ENCODE data around the gene MRPL19. TPM values are rescaled to one million over a fixed set of nuclear protein-coding genes. Genes with fewer than 3 reads are reported as not detected.

Gene MRPL19
- total RNA-seq, 1 experiment from 2014 or later = 73.0 TPM

GRCh38 chr2:75607988-75608683 is 38.4 kb upstream of the MRPL19 start:
- Histone ChIP-seq H2BK20ac (ENCODE audit: low read depth, low read length, poor library complexity, severe bottlenecking) (no peak overlapping the region), H3K9ac (ENCODE audit: extremely low read depth, insufficient read length, low read length) (no peak overlapping the region), H3K79me2 (ENCODE audit: insufficient read depth, low read length) (no peaks in the 10 kb centered on the region), H3K27ac (ENCODE audit: insufficient read length, low read depth, low read length) (no peak overlapping the region), H2AFZ (ENCODE audit: low read length) (no peak overlapping the region), H4K5ac (ENCODE audit: insufficient read length, low read depth, low read length) (no peak overlapping the region), H3K27me3 (ENCODE audit: insufficient read depth, low read length) (no peaks in the 10 kb centered on the region), H3K4ac (ENCODE audit: low read depth, low read length) (no peak overlapping the region), H2BK5ac (ENCODE audit: insufficient read length, low read length) (no peak overlapping the region), H3K14ac (ENCODE audit: insufficient read depth, low read length) (no peak overlapping the region), H3T11ph (ENCODE audit: low read length) (no peak overlapping the region), H2AK5ac (ENCODE audit: insufficient read length, low read length) (no peak overlapping the region), H2BK12ac (ENCODE audit: insufficient read length, low read depth, low read length) (no peak overlapping the region), H4K20me1 (ENCODE audit: control insufficient read depth, insufficient read depth, insufficient read length) (no peaks in the 10 kb centered on the region), H2BK120ac (ENCODE audit: low read depth, low read length, poor library complexity, severe bottlenecking) (no peak overlapping the region), H3K18ac (ENCODE audit: insufficient read length, low read depth, low read length) (no peak overlapping the region), H4K91ac (ENCODE audit: insufficient read length, low read depth, low read length) (no peak overlapping the region), H4K8ac (replicated peaks; ENCODE audit: insufficient read length, low read depth, low read length) (no peak overlapping the region), H2BK15ac (ENCODE audit: low read depth, low read length) (no peak overlapping the region), H3K23ac (ENCODE audit: insufficient read length, low read depth, low read length) (no peak overlapping the region), H3K4me1 (ENCODE audit: insufficient read depth, low read length) (no peaks in the 10 kb centered on the region), H3K23me2 (ENCODE audit: insufficient read length, low read depth, low read length, poor library complexity, severe bottlenecking) (no peaks in the 10 kb centered on the region), H3K4me2 (ENCODE audit: insufficient read depth, insufficient read length, low read length) (peak overlapping the region; percentile 47), H3K79me1 (ENCODE audit: insufficient read depth, low read depth, low read length, poor library complexity, severe bottlenecking) (no peaks in the 10 kb centered on the region), H3K56ac (ENCODE audit: insufficient read length, low read depth, low read length) (no peak overlapping the region), H3K9me3 (ENCODE audit: control insufficient read depth, low read depth, low read length) (no peaks in the 10 kb centered on the region)
- peaks cover 22 to 32% of the 10 kb centered on the region in 2 experiments for H3K4me1 Mint-ChIP-seq
- WGBS (ENCODE audit: extremely low coverage, insufficient read length, low lambda C conversion rate) = no CpG with 5 or more reads among the region's 7 CpGs
- TF ChIP-seq, protein P1, sequence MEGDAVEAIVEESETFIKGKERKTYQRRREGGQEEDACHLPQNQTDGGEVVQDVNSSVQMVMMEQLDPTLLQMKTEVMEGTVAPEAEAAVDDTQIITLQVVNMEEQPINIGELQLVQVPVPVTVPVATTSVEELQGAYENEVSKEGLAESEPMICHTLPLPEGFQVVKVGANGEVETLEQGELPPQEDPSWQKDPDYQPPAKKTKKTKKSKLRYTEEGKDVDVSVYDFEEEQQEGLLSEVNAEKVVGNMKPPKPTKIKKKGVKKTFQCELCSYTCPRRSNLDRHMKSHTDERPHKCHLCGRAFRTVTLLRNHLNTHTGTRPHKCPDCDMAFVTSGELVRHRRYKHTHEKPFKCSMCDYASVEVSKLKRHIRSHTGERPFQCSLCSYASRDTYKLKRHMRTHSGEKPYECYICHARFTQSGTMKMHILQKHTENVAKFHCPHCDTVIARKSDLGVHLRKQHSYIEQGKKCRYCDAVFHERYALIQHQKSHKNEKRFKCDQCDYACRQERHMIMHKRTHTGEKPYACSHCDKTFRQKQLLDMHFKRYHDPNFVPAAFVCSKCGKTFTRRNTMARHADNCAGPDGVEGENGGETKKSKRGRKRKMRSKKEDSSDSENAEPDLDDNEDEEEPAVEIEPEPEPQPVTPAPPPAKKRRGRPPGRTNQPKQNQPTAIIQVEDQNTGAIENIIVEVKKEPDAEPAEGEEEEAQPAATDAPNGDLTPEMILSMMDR (conservative IDR thresholded peaks at IDR 0.05) = no peak
- DNase-seq = peak; percentile 41
- no peaks in the 10 kb centered on the region; a peak in 1 of 7 replicates for H3K36me3 Mint-ChIP-seq (ENCODE audit: insufficient read depth in 1 of 3, low read depth in 3 of 3)
- peak overlapping the region in 1 of 3 experiments; percentile 95; a peak in 2 of 7 replicates for H3K27ac Mint-ChIP-seq
- peaks cover 40% of the 10 kb centered on the region for H3K27me3 Mint-ChIP-seq (ENCODE audit: low read depth)
- H3K9me3 Mint-ChIP-seq = peaks cover 0 to 3% of the 10 kb centered on the region in 2 experiments; a peak in 2 of 5 replicates
- H3K4me3 Mint-ChIP-seq = peak overlapping the region in 1 of 2 experiments; percentile 77; a peak in 2 of 5 replicates
